Sigmoid colon (tissue), 4 donors: ENCODE measurements around the gene CAPN10.

Experiments
- EP300 ChIP-seq, 4 donors: sonication (generic); formaldehyde crosslinking; IDR thresholded peaks; one replicate each; pipeline ENCODE4 v1.6.1; 2017; ENCODE audit warnings: antibody characterized with exemption in 4 of 4
- POLR2A ChIP-seq, 2 donors: fragments of 450-650 bp; IDR thresholded peaks; one replicate each; pipeline ENCODE4 v1.6.1; 2016; ENCODE audit warnings: antibody characterized with exemption in 2 of 2, mild to moderate bottlenecking in 2 of 2, moderate library complexity in 2 of 2
- POLR2AphosphoS5 ChIP-seq, 4 donors: sonication (generic); formaldehyde crosslinking; IDR thresholded peaks; one replicate each; pipeline ENCODE4 v1.6.1; 2017; ENCODE audit warnings: antibody characterized with exemption in 4 of 4
- TF ChIP-seq, protein P1 (sequence below), 4 experiments: fragments of 450-650 bp in 3 of 4; fragments of 200-600 bp in 1 of 4; IDR thresholded peaks; one replicate each; pipeline ENCODE4 v1.5.1; 2016 to 2019; ENCODE audit warnings: antibody characterized with exemption in 4 of 4, mild to moderate bottlenecking in 3 of 4, moderate library complexity in 2 of 4

DNA sequence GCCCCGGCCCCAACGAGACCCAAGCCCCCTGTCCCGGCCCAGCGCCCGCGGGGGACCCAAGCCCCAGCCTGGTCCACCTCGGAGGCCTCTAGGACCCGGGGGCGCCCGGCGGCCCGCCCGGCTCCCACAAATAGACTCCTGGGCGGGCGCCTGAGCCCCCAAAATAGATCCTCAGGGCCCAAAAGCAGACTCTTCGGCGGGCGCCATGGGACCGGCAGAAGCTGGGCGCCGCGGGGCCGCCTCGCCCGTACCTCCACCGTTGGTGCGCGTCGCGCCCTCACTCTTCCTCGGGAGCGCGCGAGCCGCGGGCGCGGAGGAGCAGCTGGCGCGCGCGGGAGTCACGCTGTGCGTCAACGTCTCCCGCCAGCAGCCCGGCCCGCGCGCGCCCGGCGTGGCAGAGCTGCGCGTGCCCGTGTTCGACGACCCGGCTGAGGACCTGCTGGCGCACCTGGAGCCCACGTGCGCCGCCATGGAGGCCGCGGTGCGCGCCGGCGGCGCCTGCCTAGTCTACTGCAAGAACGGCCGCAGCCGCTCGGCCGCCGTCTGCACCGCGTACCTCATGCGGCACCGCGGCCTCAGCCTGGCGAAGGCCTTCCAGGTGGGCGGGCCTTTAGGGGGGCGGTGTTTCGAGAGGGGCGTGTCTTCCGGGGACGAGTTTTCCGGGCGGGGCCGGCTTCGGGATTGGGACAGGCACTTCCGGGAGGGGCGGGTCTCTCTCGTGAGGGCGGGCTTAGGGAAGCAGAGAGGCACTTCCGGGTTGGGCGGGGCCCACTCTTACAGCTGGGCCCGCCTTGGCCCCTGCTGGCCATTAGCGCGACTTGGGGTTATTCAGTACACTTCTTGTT lies 25.8 kb upstream of the CAPN10 start:
- TF ChIP-seq, protein P1, sequence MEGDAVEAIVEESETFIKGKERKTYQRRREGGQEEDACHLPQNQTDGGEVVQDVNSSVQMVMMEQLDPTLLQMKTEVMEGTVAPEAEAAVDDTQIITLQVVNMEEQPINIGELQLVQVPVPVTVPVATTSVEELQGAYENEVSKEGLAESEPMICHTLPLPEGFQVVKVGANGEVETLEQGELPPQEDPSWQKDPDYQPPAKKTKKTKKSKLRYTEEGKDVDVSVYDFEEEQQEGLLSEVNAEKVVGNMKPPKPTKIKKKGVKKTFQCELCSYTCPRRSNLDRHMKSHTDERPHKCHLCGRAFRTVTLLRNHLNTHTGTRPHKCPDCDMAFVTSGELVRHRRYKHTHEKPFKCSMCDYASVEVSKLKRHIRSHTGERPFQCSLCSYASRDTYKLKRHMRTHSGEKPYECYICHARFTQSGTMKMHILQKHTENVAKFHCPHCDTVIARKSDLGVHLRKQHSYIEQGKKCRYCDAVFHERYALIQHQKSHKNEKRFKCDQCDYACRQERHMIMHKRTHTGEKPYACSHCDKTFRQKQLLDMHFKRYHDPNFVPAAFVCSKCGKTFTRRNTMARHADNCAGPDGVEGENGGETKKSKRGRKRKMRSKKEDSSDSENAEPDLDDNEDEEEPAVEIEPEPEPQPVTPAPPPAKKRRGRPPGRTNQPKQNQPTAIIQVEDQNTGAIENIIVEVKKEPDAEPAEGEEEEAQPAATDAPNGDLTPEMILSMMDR (IDR thresholded peaks at IDR 0.05), result peak in 2 of 4 experiments; percentile 33 to 53
- TF ChIP-seq POLR2A (IDR thresholded peaks at IDR 0.05) (peak; percentile 6 to 86), EP300 (IDR thresholded peaks at IDR 0.05) (no peak), POLR2AphosphoS5 (IDR thresholded peaks at IDR 0.05) (peak; percentile 82 to 92 (median 88))
